H1 (cell line): ENCODE measurements around the gene TNS3.

Experiments
- EGR1 ChIP-seq: IDR thresholded peaks from 2 replicates; pipeline ENCODE4 v1.6.1; 2011; ENCODE audit warnings: low read depth, low read length, borderline replicate concordance
- EP300 ChIP-seq, 2 experiments: IDR thresholded peaks; 1 replicate in 1 of 2; 2 replicates in 1 of 2; pipeline ENCODE4 v1.6.1; 2011 to 2012; ENCODE audit warnings: low read depth in 2 of 2, low read length in 2 of 2, mild to moderate bottlenecking in 2 of 2, borderline replicate concordance in 1 of 2, inconsistent platforms in 1 of 2, moderate library complexity in 1 of 2
- FOSL1 ChIP-seq: IDR thresholded peaks from 2 replicates; pipeline ENCODE4 v1.6.1; 2011; ENCODE audit warnings: mild to moderate bottlenecking, low read depth, low read length, moderate library complexity; ENCODE audit not compliant: insufficient read depth
- GABPA ChIP-seq: IDR thresholded peaks from 2 replicates; pipeline ENCODE4 v1.6.1; 2011; ENCODE audit warnings: mild to moderate bottlenecking, low read length, moderate library complexity, borderline replicate concordance; ENCODE audit not compliant: insufficient read depth
- HDAC6 ChIP-seq: IDR thresholded peaks from one replicate; pipeline ENCODE4 v1.7.1; 2012; ENCODE audit warnings: low read depth, mild to moderate bottlenecking, inconsistent platforms, low read length, moderate library complexity
- NRF1 ChIP-seq: IDR thresholded peaks from 2 replicates; pipeline ENCODE4 v1.6.1; 2011; ENCODE audit warnings: mild to moderate bottlenecking, low read depth, low read length, improper control_type of control experiment
- POLR2A ChIP-seq, 2 experiments: IDR thresholded peaks; 1 replicate in 1 of 2; 2 replicates in 1 of 2; pipeline ENCODE4 v1.6.1; 2011; ENCODE audit warnings: low read depth in 2 of 2, low read length in 2 of 2, mild to moderate bottlenecking in 2 of 2; ENCODE audit errors: control extremely low read depth in 1 of 2
- POLR2AphosphoS5 ChIP-seq: IDR thresholded peaks from 2 replicates; pipeline ENCODE4 v1.6.1; 2011; ENCODE audit warnings: low read depth, low read length
- SRF ChIP-seq: IDR thresholded peaks from 2 replicates; pipeline ENCODE4 v1.6.1; 2011; ENCODE audit warnings: mild to moderate bottlenecking, low read depth, low read length, moderate library complexity
- YY1 ChIP-seq: IDR thresholded peaks from 2 replicates; pipeline ENCODE4 v1.6.1; 2011; ENCODE audit warnings: low read depth, mild to moderate bottlenecking, low read length
- ZNF274 ChIP-seq: IDR thresholded peaks from 2 replicates; pipeline ENCODE4 v1.7.0; 2012; ENCODE audit warnings: low read length, borderline replicate concordance; ENCODE audit errors: extremely low read depth
- TF ChIP-seq, protein P1 (sequence below), 3 experiments: IDR thresholded peaks; 1 replicate in 2 of 3; 2 replicates in 1 of 3; pipeline versions ENCODE4 v1.5.1 to v1.6.1; 2011; ENCODE audit warnings: low read length in 3 of 3, mild to moderate bottlenecking in 3 of 3, inconsistent platforms in 2 of 3, low read depth in 1 of 3, moderate library complexity in 1 of 3; ENCODE audit not compliant: insufficient read depth in 1 of 3; ENCODE audit errors: control extremely low read depth in 1 of 3
- TF ChIP-seq, protein P2 (sequence below): IDR thresholded peaks from 2 replicates; pipeline ENCODE4 v1.6.1; 2012; ENCODE audit warnings: inconsistent platforms

DNA sequence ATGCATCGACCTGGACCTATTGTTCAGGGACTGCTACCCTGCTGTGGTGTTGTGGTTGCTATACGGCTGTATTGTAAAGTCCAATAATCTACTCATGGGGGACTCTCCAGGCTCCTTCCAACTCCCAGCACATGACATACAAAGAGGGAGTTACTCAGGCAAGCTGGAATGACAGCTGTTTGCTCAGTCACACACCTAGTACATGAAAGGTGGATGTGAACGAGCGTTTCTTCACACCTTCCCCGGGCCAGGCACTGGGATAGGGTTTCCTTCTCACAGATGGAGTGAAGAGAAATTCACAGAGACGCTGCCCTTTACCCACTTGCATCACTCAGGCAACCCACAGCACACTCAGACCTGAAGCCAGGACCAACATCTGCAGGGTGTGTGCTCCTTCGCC is 215.7 kb downstream of the TNS3 start:
- TF ChIP-seq, protein P1, sequence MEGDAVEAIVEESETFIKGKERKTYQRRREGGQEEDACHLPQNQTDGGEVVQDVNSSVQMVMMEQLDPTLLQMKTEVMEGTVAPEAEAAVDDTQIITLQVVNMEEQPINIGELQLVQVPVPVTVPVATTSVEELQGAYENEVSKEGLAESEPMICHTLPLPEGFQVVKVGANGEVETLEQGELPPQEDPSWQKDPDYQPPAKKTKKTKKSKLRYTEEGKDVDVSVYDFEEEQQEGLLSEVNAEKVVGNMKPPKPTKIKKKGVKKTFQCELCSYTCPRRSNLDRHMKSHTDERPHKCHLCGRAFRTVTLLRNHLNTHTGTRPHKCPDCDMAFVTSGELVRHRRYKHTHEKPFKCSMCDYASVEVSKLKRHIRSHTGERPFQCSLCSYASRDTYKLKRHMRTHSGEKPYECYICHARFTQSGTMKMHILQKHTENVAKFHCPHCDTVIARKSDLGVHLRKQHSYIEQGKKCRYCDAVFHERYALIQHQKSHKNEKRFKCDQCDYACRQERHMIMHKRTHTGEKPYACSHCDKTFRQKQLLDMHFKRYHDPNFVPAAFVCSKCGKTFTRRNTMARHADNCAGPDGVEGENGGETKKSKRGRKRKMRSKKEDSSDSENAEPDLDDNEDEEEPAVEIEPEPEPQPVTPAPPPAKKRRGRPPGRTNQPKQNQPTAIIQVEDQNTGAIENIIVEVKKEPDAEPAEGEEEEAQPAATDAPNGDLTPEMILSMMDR (IDR thresholded peaks at IDR 0.05; ENCODE audit: control extremely low read depth in 1 of 3, insufficient read depth in 1 of 3, low read depth in 1 of 3, low read length in 3 of 3), result no peak
- TF ChIP-seq ZNF274, result no peak
- TF ChIP-seq HDAC6, result no peak
- no peak for TF ChIP-seq POLR2A (IDR thresholded peaks at IDR 0.05; ENCODE audit: control extremely low read depth in 1 of 2, low read depth in 2 of 2, low read length in 2 of 2)
- no peak for TF ChIP-seq FOSL1
- no peak for TF ChIP-seq YY1
- no peak for TF ChIP-seq GABPA
- TF ChIP-seq NRF1, result no peak
- TF ChIP-seq, protein P2, sequence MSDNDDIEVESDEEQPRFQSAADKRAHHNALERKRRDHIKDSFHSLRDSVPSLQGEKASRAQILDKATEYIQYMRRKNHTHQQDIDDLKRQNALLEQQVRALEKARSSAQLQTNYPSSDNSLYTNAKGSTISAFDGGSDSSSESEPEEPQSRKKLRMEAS, result no peak
- no peak for TF ChIP-seq SRF
- TF ChIP-seq EP300 (IDR thresholded peaks at IDR 0.05; ENCODE audit: borderline replicate concordance in 1 of 2, low read depth in 2 of 2, low read length in 2 of 2), result no peak
- TF ChIP-seq EGR1, result no peak
- no peak for TF ChIP-seq POLR2AphosphoS5
